GM21367 (cell line): ENCODE results near the gene NEUROD2.
"Not testable (repeated sequence)": the region's sequence is repeated elsewhere in the genome, so short reads cannot be mapped to it uniquely, and the experiment has no call there.

Experiments
- ATAC-seq: cut with Tn5 transposase; IDR thresholded peaks from one replicate; pipeline ENCODE4 v1.9.1; 2021; ENCODE audit not compliant: unreplicated experiment

NEUROD2 gene

GRCh38 chr17:39603304-39604016 is 4.3 kb downstream of the NEUROD2 start:
- no peak for ATAC-seq

DNA sequence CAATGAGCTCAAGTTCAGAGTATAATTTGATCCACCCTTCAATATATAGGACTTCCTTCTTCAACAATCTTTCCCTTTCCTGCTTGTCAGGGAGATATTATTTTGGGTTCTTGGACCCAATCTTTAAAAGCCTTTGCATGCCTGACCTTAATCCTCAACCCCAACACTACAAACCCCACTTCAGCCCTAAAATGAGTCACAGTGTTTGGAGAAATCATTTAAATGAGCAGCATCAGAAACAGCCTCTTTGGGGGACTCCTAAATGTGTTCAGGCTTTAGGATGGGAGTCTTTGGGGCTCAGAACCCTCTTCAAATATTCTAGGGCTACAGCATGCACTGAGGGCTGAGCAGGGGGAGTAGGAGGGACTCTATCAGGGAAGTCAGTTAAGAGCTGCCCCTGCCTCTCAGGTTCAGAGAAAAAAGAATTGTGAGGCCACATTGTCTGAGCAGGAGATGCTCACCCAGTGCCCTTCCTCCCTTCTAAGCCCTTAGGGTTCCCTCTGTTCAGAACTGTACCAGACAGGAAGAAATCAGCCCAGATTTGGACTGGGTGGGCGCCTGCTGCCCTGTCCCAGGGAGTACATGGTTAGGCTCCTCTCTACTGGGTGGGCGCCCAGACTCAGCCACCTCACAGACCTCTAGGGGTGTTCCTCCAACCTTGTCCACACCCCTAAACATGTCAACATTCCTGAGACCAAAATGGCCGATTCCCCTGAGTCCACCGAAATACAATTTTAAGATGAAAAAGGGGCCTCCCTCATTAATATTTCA is 5.0 kb downstream of the NEUROD2 start:
- ATAC-seq, result no peak

DNA sequence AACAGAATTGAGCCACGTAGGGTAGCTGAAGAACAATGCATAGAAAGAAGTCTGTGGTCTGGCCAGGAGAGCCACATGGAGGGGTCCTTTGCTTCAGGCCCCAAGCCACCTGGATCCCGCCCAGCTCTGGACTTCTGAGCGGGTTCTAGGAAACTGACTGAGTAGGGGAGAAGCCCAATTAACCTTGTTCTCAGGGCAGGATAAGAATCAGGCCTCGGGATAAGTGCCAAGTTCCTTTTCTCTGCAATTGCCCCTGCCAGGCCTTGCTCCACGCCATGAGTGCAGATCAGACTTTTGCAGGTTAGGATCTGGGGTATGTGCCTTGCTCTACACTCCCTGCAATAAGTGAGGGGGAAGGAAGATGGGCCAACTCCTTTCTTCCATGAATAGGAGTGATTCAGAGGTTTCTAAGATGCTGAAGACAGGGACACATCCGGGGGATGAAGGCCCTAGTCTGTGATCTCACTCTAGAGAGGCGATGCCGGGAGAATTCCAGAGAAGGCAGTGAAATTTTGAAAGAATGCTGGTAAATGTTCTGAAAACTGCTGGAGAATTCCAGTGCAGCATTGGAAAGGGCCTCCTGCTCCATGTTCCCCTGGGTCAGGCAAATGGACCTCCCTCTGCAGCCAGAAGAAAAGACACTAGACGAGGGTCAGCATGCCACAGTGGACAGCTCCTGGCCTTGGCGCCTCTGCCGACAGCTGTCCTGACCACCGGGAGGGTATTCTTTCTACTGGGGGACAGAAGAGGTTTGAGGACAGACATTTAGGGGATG is 5.8 kb downstream of the NEUROD2 start:
- no peak for ATAC-seq

DNA sequence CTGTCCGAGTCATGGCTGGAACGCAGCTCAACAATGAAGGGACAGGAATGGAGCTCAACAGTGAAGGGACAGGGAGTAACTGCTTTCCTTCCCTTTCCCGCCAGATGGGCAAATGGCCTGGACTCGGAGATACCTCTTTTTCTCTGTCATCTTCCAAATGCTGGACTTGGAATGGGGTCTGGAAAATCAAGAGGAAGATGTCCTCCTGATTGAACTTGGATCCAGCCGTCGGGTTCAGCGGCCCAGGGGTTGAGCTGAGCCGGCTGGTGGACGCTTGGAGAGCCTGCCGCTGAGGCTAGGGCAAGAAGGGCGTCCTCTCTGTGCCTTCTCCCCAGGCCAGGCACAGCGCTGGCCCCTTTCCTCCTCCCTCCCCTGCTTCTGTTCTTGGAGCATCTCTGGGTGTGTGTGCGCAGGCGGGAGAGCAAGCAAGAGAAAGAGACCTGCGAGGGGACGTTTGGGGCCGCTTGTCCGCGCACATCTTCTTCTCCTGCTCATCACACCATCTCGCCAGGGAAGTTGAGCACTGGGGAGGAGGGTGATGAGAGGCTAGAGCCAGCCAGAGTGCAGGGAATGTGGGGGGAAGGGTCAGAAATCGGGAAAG is 6.6 kb downstream of the NEUROD2 start:
- no peak for ATAC-seq

GRCh38 chr17:39600288-39600996 is 7.3 kb downstream of the NEUROD2 start:
- no peak for ATAC-seq

- no peak for ATAC-seq
Observed at GRCh38 chr17:39599665-39600231, 8.0 kb downstream of the NEUROD2 start.

- ATAC-seq, result no peak
Observed at GRCh38 chr17:39599004-39599664, 8.6 kb downstream of the NEUROD2 start.

DNA sequence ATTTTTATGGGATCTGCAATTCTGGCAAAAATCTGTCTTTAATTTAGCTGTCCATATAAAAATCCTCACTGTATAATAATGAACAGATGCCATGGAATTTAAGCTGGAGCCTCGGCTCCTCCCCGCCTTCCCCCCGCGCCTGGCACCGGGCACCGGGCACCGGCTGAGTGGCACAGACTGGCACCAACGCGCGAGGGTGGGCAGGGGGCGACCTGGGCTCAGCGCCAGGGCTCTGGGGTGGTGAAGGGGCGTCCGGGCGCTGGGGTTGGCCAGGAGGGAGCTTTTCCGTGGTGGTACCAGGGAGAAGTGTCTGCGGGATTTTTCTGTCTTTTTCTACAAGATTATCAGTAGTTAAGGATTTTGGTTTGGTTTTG is 9.1 kb downstream of the NEUROD2 start:
- no peak for ATAC-seq

GRCh38 chr17:39598047-39598481 is 9.7 kb downstream of the NEUROD2 start:
- no peak for ATAC-seq

DNA sequence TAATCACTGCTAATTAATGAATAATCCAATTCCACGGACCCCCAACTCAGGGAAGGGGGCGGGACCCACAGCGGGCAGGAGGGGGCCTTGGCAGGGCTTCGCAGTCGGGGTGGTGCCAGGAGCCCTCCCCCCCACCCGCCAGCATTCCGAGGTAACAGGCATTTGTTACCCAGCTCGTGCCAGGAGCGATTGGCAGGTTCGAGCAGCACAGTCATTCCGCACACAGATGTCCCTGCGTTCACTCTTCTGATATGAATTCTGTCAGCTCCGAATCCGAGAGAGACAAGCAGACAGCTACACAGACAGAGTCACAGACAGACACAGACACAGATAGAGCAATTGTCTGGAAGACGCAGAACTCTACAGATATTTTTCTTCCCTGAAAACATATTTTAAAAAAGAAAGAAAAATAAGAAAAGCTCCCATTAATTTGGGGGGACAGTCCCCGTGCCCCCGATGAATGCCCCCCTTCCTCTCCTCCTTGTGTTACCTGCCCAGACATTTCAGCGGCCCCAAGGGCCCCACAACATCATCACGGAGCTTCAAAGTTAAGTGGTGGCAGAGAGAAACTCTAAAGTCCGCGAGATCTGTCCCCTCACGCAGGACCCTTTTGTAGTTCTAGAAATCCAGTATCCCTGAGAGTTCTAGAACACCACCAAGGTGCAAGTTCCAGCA is 10.2 kb downstream of the NEUROD2 start:
- ATAC-seq, result no peak

DNA sequence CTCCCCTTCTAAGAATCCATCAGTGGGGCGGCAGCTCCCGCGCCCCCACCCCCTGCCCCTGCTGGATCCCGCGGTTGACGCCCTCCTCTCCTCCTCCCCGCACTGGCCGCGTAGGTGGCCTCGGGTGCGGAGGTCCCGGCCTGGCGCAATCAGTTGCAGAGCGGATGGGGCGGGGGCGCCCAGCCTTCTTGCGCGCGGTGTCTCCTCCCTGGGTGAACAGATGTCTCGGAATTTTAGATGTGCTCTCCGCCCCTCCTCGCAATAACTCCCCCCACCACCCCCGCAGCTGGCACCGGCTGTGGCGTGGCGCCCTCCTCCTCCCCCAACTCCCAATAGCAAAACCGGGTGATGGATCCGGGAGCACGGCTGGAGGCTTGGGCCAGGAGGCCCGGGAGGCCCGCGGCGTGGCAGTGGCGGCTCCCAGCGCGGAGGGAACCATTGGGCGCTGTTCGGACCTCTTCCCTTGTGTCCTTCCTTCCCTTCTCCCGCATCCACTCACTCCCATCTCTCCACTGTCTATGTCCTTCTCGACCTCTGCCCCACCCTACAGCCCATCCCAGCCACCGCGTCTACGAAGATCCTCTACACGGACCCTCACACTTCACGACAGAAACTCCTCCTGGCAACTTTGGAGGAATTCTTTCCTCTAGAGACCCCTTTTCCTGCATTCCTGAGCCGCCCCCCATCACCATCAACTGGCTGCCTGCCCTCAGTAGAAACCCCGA is 11.0 kb downstream of the NEUROD2 start:
- no peak for ATAC-seq

- ATAC-seq, result no peak
Observed at GRCh38 chr17:39595928-39596510, 11.7 kb downstream of the NEUROD2 start.

DNA sequence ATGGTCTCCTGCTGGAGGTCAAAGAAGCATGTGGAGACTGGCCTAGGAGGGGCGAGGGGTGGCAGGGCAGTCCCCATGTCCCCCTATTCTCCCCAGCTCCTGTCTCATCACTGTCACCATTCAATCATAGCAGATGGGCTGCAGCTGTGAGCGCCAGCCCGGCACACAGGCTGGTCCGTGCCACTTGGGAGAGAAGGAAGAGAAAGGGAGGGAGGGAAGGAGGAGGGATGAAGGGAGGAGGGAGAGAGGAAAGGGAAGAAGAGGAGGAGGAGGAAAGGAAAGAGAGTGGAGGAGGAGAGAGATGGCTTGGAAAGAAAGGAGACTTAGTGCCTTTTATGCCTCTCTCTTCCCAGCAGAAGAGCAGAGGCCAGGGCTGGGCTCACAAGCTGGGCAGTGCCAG is 12.4 kb downstream of the NEUROD2 start:
- no peak for ATAC-seq

- no peak for ATAC-seq
Observed at GRCh38 chr17:39593371-39593770, 14.3 kb downstream of the NEUROD2 start.

DNA sequence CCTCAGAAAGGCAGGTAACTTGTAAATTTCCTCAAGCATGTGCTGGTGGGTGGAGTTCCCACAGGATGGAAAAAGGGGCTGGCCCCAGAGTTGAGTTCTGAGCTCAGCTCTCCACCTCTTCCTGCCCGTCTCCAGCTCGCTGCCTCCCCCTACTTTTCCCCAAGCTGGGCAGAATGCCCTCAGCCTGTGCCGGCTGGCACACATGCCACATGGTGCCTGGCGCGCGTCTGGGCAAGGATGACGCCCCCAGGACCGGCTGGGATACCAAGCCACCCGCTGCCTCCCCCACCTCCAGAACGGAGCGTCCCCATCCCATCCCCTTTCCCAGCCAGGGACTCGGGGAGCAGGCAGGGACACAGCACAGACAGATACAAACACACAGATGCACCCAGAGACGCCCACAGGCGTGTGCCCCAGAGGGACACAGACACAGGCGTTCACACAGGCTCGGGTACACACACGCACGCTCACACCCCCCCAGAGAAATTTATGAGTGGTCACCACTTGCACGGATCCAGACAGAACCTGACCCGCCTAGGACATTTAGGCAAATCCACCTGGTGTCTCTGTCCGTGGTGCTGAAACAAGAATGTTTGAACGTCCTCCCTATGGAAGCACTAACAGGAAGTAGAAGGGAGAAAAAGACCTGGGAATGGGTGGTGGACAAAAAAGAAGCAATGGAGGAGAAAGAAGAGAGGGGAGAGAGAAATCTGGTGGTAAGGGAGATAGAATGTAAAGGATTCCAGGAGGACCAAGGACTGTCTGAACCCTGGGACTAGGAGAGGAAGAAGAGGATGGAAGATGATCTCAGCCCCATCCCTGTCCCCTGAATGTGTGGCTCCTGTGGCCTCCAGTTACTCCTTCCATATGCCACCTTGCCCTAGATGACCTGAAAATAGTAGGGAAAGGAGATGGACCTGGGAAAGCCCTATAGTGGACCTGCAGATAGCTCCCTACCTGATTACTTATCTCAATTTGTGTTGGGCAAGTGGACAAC is 15.5 kb downstream of the NEUROD2 start:
- no peak for ATAC-seq

GRCh38 chr17:39590180-39590579 is 17.5 kb downstream of the NEUROD2 start:
- ATAC-seq, result not testable (repeated sequence)

DNA sequence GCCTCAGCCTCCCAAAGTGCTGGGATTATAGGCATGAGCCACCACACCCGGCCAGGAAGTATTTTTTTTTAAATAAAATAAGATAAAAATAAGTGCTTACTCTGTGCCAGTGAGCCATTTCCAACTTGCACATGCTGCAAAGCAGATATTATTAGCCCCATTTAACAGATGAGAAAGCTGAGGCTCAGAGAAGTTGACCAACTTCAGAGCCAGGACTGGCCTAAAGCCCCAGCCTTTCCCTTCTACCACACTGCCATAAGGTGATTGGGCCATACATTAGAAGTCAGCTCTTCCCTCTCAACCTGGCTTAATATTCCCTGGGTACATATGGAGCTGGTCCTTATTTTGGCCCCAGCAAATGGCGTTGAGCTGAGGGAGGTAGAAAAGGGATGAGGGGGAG is 25.1 kb downstream of the NEUROD2 start:
- no peak for ATAC-seq
